GM18867 (cell line): ENCODE measurements around the gene FKBP9.

Experiments
- ATAC-seq: cut with Tn5 transposase; IDR thresholded peaks from one replicate; pipeline ENCODE4 v1.9.1; 2021; ENCODE audit warnings: mild to moderate bottlenecking, moderate library complexity; ENCODE audit not compliant: unreplicated experiment

The FKBP9 gene

GRCh38 chr7:33054261-33054964 is 97.2 kb downstream of the FKBP9 start:
- ATAC-seq = peak; percentile 44

GRCh38 chr7:33055158-33055557 is 97.9 kb downstream of the FKBP9 start:
- no peak for ATAC-seq
